ENCODE results near the gene BACH1.

BACH1 gene

GRCh38 chr21:29384683-29385359 is 86.1 kb downstream of the BACH1 start:
- Histone ChIP-seq H3K27me3 (no peaks in the 10 kb centered on the region), H3K27ac (no peak overlapping the region), H3K4me3 (ENCODE audit: low read depth in 1 of 2, low read length in 1 of 2) (no peak overlapping the region), H3K36me3 (no peaks in the 10 kb centered on the region), H3K9me3 (no peaks in the 10 kb centered on the region), H3K4me1 (ENCODE audit: control insufficient read depth in 1 of 2, insufficient read depth in 1 of 2, low read depth in 1 of 2, low read length in 1 of 2) (no peaks in the 10 kb centered on the region)
- TF ChIP-seq, protein P1, sequence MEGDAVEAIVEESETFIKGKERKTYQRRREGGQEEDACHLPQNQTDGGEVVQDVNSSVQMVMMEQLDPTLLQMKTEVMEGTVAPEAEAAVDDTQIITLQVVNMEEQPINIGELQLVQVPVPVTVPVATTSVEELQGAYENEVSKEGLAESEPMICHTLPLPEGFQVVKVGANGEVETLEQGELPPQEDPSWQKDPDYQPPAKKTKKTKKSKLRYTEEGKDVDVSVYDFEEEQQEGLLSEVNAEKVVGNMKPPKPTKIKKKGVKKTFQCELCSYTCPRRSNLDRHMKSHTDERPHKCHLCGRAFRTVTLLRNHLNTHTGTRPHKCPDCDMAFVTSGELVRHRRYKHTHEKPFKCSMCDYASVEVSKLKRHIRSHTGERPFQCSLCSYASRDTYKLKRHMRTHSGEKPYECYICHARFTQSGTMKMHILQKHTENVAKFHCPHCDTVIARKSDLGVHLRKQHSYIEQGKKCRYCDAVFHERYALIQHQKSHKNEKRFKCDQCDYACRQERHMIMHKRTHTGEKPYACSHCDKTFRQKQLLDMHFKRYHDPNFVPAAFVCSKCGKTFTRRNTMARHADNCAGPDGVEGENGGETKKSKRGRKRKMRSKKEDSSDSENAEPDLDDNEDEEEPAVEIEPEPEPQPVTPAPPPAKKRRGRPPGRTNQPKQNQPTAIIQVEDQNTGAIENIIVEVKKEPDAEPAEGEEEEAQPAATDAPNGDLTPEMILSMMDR (IDR thresholded peaks at IDR 0.05) = no peak

DNA sequence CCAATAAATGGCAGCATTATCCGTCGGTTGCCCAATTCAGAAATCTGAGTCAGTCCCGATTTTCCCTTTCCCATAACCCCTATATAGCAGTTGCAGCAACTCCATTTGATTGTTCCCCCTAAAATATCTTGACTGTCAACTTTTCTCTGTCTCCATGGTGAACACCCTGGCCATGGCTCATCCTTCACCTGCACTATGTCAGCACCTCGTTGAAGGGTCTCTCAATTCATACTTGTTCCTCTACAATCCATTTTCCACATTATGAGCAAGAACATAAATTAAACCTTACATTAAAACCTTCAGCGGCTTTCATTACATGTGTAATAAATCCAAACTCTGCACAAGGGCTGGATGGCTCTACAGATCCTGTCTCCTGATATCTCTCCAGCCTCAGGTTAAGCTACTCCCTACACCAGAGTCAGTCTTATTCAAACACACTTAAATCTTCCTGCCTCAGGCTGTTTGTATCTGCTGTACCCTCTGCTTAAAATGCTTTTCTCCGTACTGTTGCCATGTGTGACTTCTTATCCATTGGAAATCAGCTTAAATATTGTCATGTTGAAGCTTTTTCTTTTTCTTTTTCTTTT is 87.3 kb downstream of the BACH1 start:
- H3K4me3 ChIP-seq (ENCODE audit: low read depth in 1 of 2, low read length in 1 of 2) = no peak overlapping the region
- H3K4me1 ChIP-seq (ENCODE audit: control insufficient read depth in 1 of 2, insufficient read depth in 1 of 2, low read depth in 1 of 2, low read length in 1 of 2) = no peaks in the 10 kb centered on the region
- no peaks in the 10 kb centered on the region for H3K9me3 ChIP-seq
- H3K27ac ChIP-seq = no peak overlapping the region
- TF ChIP-seq, protein P1 (IDR thresholded peaks at IDR 0.05) = no peak
- no peaks in the 10 kb centered on the region for H3K36me3 ChIP-seq
- H3K27me3 ChIP-seq = no peaks in the 10 kb centered on the region

GRCh38 chr21:29386803-29387202 is 88.1 kb downstream of the BACH1 start:
- Histone ChIP-seq H3K27me3 (no peaks in the 10 kb centered on the region), H3K9me3 (no peaks in the 10 kb centered on the region), H3K36me3 (no peaks in the 10 kb centered on the region), H3K4me3 (ENCODE audit: low read depth in 1 of 2, low read length in 1 of 2) (no peak overlapping the region), H3K27ac (no peak overlapping the region), H3K4me1 (ENCODE audit: control insufficient read depth in 1 of 2, insufficient read depth in 1 of 2, low read depth in 1 of 2, low read length in 1 of 2) (no peaks in the 10 kb centered on the region)
- TF ChIP-seq, protein P1 (IDR thresholded peaks at IDR 0.05) = no peak

DNA sequence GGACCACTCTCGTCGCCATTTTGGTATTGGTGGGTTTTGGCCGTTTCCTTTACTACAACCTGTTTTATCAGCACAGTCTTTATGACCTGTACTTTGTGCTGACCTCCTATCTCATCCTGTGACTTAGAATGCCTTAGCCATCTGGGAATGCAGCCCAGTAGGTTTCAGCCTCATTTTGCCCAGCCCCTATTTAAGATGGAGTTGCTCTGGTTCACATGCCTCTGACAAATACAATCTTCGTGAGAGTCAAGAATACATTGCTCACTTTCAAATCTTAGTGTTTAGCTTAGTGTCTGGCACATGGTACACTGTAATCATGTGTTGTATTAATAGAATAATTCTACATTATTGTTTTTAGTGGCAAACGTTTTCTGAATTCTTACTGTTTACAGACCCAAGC is 88.9 kb downstream of the BACH1 start:
- Histone ChIP-seq H3K36me3 (no peaks in the 10 kb centered on the region), H3K9me3 (no peaks in the 10 kb centered on the region), H3K27ac (no peak overlapping the region), H3K27me3 (no peaks in the 10 kb centered on the region), H3K4me1 (ENCODE audit: control insufficient read depth in 1 of 2, insufficient read depth in 1 of 2, low read depth in 1 of 2, low read length in 1 of 2) (no peaks in the 10 kb centered on the region), H3K4me3 (ENCODE audit: low read depth in 1 of 2, low read length in 1 of 2) (no peak overlapping the region)
- TF ChIP-seq, protein P1 (IDR thresholded peaks at IDR 0.05) = no peak

DNA sequence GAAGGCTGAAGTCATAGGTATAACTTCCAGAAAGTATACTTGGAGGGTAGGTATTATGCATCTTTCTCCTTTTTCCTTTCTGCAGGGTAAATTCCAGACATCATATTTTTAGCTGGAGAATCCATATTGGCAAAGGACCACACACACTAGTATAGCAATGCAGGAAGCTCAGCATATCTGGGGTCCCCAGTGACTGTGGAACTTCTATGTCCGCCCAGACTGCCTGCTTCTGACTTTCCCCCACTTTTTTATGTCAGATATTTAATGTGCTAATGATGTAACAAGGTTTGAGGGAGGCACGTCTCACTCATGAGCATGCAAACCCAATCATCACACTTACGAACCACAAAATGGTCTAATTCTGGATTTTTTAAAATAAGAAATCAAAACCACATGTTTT is 90.4 kb downstream of the BACH1 start:
- Histone ChIP-seq H3K27ac (no peak overlapping the region), H3K36me3 (no peaks in the 10 kb centered on the region), H3K9me3 (no peaks in the 10 kb centered on the region), H3K4me1 (ENCODE audit: control insufficient read depth in 1 of 2, insufficient read depth in 1 of 2, low read depth in 1 of 2, low read length in 1 of 2) (no peaks in the 10 kb centered on the region), H3K4me3 (ENCODE audit: low read depth in 1 of 2, low read length in 1 of 2) (no peak overlapping the region), H3K27me3 (no peaks in the 10 kb centered on the region)
- TF ChIP-seq, protein P1 (IDR thresholded peaks at IDR 0.05) = no peak

All from neutrophil (primary cell).